Adrenal gland (tissue), 19 donors: ENCODE data around the gene BEX2. TPM values are rescaled to one million over a fixed set of nuclear protein-coding genes. Genes with fewer than 3 reads are reported as not detected.
A peak's percentile ranks its signal among the peaks of the same experiment; 100 is the strongest.
"Not testable (repeated sequence)": the region's sequence is repeated elsewhere in the genome, so short reads cannot be mapped to it uniquely, and the experiment has no call there.

Experiments used
- DNase-seq, 7 donors: peaks; one replicate each; pipeline ENCODE4 v3.0.0-alpha.2; 2019 to 2020
- H3K27ac ChIP-seq, 5 donors: fragments of 200-600 bp; sonication (generic) in 4 of 5; 1 replicate in 3 of 5; 2 replicates in 2 of 5; pipeline versions ENCODE4 v1.5.1 to v1.8.0; 2016 to 2020; ENCODE audit warnings: mild to moderate bottlenecking in 1 of 5
- H3K27me3 ChIP-seq: fragments of 200-600 bp; 2 replicates; pipeline ENCODE4 v1.8.0; 2021
- H3K36me3 ChIP-seq, 2 donors: fragments of 200-600 bp; replicated peaks in 1 of 2; 1 replicate in 1 of 2; 2 replicates in 1 of 2; pipeline versions ENCODE4 v1.5.1 to v1.8.0; 2018 to 2022
- H3K4me1 ChIP-seq, 2 donors: fragments of 200-600 bp; replicated peaks in 1 of 2; 1 replicate in 1 of 2; 2 replicates in 1 of 2; pipeline versions ENCODE4 v1.5.1 to v1.8.0; 2018 to 2021
- H3K4me3 ChIP-seq, 4 donors: fragments of 200-600 bp; sonication (generic) in 3 of 4; one replicate each; pipeline ENCODE4 v1.5.1; 2016 to 2018
- H3K9me3 ChIP-seq, 3 donors: fragments of 200-600 bp; sonication (generic) in 1 of 3; replicated peaks in 1 of 3; 1 replicate in 2 of 3; 2 replicates in 1 of 3; pipeline versions ENCODE4 v1.5.1 to v1.8.0; 2016 to 2021
- POLR2A ChIP-seq, 2 donors: fragments of 450-650 bp; IDR thresholded peaks; one replicate each; pipeline ENCODE4 v1.6.1; 2017; ENCODE audit warnings: antibody characterized with exemption in 2 of 2, mild to moderate bottlenecking in 2 of 2, moderate library complexity in 1 of 2
- WGBS, 4 donors: extraction: QIAGEN DNeasy Blood & Tissue Kit in 2 of 4; methylation state at CpG; one replicate each; pipeline versions ENCODE4 v1.1.5 to v1.1.7; 2013 to 2017; 5-methylcytosine and 5-hydroxymethylcytosine counted together
- intact Hi-C, 2 donors: fragments of 100-400 bp; cut with DNase I; formaldehyde crosslinking; loops; one replicate each; pipeline versions ENCODE4 v1.14.1 to v1.15.0; 2022 to 2023
- long read RNA-seq, 10 donors: library from polyadenylated mRNA in 3 of 10; unstranded in 2 of 10; stranded (forward) in 1 of 10; transcript quantifications; one replicate each; pipeline ENCODE4 v2.0.0 and lab custom pipeline, GENCODE V29; 2021 to 2026
- polyA plus RNA-seq, 3 donors: library from polyadenylated mRNA; stranded (reverse); fragments of 200-250 nt in 2 of 3; fragments of 350-450 nt in 1 of 3; fragmentation: Illumina TruSeq in 1 of 3; extraction: RNeasy Lipid Tissue Mini Kit (QIAGEN cat#74804) in 1 of 3; gene quantifications; one replicate each; pipeline ENCODE4 v1.2.3, GENCODE V29; 2013 to 2014
- total RNA-seq, 9 donors: library from RNA; depleted of rRNA in 4 of 9; stranded (reverse); fragments of >200 nt in 4 of 9; fragments of 120-200 nt in 1 of 9; fragmentation: NEBNext Ultra II Directional in 1 of 9; extraction: Animal tissue kit (Norgen Biotek cat#: 25700) in 1 of 9; gene quantifications; one replicate each; pipeline versions ENCODE4 v1.1.0 to v1.2.4, GENCODE V29; 2013 to 2023
- TF ChIP-seq, protein P1 (sequence below), 6 experiments: fragments of 450-650 bp in 4 of 6; fragments of 200-600 bp in 2 of 6; sonication (generic) in 1 of 6; IDR thresholded peaks; 1 replicate in 5 of 6; 2 replicates in 1 of 6; pipeline versions ENCODE4 v1.5.1 to v1.8.0; 2016 to 2021; ENCODE audit warnings: antibody characterized with exemption in 6 of 6, mild to moderate bottlenecking in 2 of 6, moderate library complexity in 1 of 6
- donor health status: healthy with polysubstance abuse.
- donor health status: Bipolar disorder and iron deficiency.
- donor health status: DM: yes; HTN: yes; CAD: no.
- donor health status: DM: no; HTN: no; CAD: no.
- donor health status: DM: no; HTN: no; CAD: no.
- donor health status: DM: yes; HTN: yes; CAD: no.

The BEX2 gene
- total RNA-seq (100 to 1,000 TPM in 2 of 9 donors, 10 to 100 TPM in 7; 29.4 to 118 (median 56.9) TPM), polyA plus RNA-seq (10 to 100 TPM; 50.0 to 99.7 (median 52.3) TPM)
- long read RNA-seq, donor 1, transcript BEX2-202 (3 exons, 899 nt): major isoform, 61 of 83 reads
- long read RNA-seq, donor 1, partial matches to known transcripts: 7 of 83 reads
- long read RNA-seq, donor 1, other reads (novel, unspliced or antisense): 11 of 83 reads
- long read RNA-seq, donor 2, transcript BEX2-204 (3 exons, 1,077 nt): minor isoform, 6 of 1,328 reads
- long read RNA-seq, donor 2, transcript BEX2-202 (3 exons, 899 nt): major isoform, 36 of 1,328 reads
- long read RNA-seq, donor 2, partial matches to known transcripts: 1,252 of 1,328 reads
- long read RNA-seq, donor 2, other reads (novel, unspliced or antisense): 34 of 1,328 reads
- long read RNA-seq, donor 3, transcript BEX2-202 (3 exons, 899 nt): major isoform, 44 of 47 reads
- long read RNA-seq, donor 3, partial matches to known transcripts: 0 of 47 reads
- long read RNA-seq, donor 3, other reads (novel, unspliced or antisense): 0 of 47 reads
- long read RNA-seq, donor 4, transcript BEX2-202 (3 exons, 899 nt): major isoform, 30 of 36 reads
- long read RNA-seq, donor 4, partial matches to known transcripts: 1 of 36 reads
- long read RNA-seq, donor 4, other reads (novel, unspliced or antisense): 1 of 36 reads
- long read RNA-seq, donor 5, transcript BEX2-204 (3 exons, 1,077 nt): minor isoform, 5 of 41 reads
- long read RNA-seq, donor 5, transcript BEX2-202 (3 exons, 899 nt): major isoform, 34 of 41 reads
- long read RNA-seq, donor 5, partial matches to known transcripts: 1 of 41 reads
- long read RNA-seq, donor 5, other reads (novel, unspliced or antisense): 1 of 41 reads
- long read RNA-seq, donor 6, transcript BEX2-202 (3 exons, 899 nt): major isoform, 60 of 63 reads
- long read RNA-seq, donor 6, partial matches to known transcripts: 1 of 63 reads
- long read RNA-seq, donor 6, other reads (novel, unspliced or antisense): 1 of 63 reads
- long read RNA-seq, donor 7, transcript BEX2-202 (3 exons, 899 nt): major isoform, 24 of 690 reads
- long read RNA-seq, donor 7, partial matches to known transcripts: 632 of 690 reads
- long read RNA-seq, donor 7, other reads (novel, unspliced or antisense): 32 of 690 reads
- long read RNA-seq, donor 8, transcript BEX2-202 (3 exons, 899 nt): major isoform, 66 of 82 reads
- long read RNA-seq, donor 8, partial matches to known transcripts: 7 of 82 reads
- long read RNA-seq, donor 8, other reads (novel, unspliced or antisense): 7 of 82 reads
- long read RNA-seq, donor 9, transcript BEX2-202 (3 exons, 899 nt): major isoform, 33 of 2,383 reads
- long read RNA-seq, donor 9, partial matches to known transcripts: 2,284 of 2,383 reads
- long read RNA-seq, donor 9, other reads (novel, unspliced or antisense): 64 of 2,383 reads
- long read RNA-seq, donor 10, transcript BEX2-202 (3 exons, 899 nt): major isoform, 24 of 813 reads
- long read RNA-seq, donor 10, partial matches to known transcripts: 718 of 813 reads
- long read RNA-seq, donor 10, other reads (novel, unspliced or antisense): 70 of 813 reads

DNA sequence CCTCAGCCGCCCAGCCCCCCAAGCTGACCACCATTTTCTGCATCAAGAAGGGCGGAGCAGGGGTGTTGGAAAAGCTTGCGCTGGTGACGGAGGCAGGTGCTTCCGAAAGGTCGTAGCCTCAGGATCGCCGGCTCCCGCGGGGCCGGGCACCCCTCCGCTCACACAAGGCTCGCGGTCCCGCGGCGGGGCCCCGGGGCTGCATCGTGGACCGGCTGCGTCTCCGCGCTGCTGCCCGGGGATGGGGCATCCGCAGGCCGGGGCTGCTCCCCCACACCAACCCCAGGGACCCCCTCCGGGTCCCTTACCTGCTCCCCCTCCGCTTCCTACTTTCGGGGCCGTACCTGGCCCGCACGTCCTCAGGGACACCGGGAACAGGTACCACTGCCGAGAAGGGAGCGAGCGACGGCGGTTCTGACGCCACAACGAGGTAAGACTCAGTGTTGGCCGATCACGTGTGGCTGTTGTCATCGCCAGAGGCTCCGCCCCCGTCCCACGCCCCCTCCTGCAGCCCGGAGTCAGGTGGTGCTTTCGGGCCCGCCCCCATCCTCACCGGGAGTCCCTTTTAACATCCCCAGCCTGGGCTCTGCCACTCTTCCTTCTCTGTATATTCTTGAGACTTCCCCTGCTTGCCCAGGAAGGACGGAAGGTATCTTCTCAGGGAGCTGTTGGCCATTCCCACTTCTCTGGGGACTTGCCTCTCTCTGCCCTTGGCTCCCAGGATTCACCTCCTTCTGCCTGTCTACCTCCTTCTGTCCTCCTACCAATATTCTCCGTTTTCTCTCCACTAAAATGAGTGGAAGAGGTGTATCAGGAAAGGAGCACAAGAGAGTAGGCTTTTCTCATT, at the start of gene BEX2:
Gene BEX2, minus strand, starts transcription at position 436 of the 844 bp plus-strand sequence. CDS start 1,014 bp downstream, outside the sequence.
- H3K36me3 ChIP-seq: no peaks in the 10 kb centered on the region
- peak; percentile 79 to 93 (median 85) for DNase-seq
- no peaks in the 10 kb centered on the region for H3K4me1 ChIP-seq
- H3K27ac ChIP-seq: peak within 1 kb of the TSS in 2 of 5 donors; percentile 68 to 78
- H3K27me3 ChIP-seq: peaks cover 4% of the 10 kb centered on the region
- TF ChIP-seq POLR2A (IDR thresholded peaks at IDR 0.05): peak; percentile 75 to 88
- TF ChIP-seq, protein P1, sequence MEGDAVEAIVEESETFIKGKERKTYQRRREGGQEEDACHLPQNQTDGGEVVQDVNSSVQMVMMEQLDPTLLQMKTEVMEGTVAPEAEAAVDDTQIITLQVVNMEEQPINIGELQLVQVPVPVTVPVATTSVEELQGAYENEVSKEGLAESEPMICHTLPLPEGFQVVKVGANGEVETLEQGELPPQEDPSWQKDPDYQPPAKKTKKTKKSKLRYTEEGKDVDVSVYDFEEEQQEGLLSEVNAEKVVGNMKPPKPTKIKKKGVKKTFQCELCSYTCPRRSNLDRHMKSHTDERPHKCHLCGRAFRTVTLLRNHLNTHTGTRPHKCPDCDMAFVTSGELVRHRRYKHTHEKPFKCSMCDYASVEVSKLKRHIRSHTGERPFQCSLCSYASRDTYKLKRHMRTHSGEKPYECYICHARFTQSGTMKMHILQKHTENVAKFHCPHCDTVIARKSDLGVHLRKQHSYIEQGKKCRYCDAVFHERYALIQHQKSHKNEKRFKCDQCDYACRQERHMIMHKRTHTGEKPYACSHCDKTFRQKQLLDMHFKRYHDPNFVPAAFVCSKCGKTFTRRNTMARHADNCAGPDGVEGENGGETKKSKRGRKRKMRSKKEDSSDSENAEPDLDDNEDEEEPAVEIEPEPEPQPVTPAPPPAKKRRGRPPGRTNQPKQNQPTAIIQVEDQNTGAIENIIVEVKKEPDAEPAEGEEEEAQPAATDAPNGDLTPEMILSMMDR (IDR thresholded peaks at IDR 0.05): no peak
- WGBS, 4 donors: 2 to 42% (median 25%) methylated on average over 2 to 52 of the region's 52 CpGs
- H3K4me3 ChIP-seq: peak within 1 kb of the TSS in 3 of 4 donors; percentile 3 to 58 (median 15)
- intact Hi-C loops: no loop called here
- H3K9me3 ChIP-seq: no peaks in the 10 kb centered on the region

DNA sequence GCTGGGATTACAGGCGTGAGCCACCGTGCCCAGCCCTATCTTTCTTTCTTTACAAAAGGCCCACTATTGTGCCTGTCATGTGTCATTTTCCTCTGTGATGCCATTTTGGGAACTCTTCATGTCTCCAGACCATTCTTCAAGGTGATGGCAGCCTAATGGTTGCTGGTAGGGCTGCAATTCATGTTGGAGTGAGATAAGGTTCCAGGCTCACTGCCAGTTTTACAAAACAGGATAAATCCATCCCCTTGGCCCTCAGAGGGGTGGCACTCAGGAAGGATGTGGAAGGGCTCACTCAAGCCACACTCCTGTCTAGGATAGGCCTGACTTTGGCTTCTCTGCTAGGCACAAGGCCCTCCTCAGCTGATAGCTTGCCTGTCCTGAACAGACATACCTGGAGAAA, 49.3 kb upstream of the BEX2 start:
- Histone ChIP-seq H3K36me3 (no peaks in the 10 kb centered on the region), H3K4me3 (no peak overlapping the region), H3K4me1 (peaks cover 0 to 4% of the 10 kb centered on the region in 2 donors), H3K27ac (peak overlapping the region in 3 of 5 donors; percentile 39 to 47 (median 43)), H3K9me3 (no peaks in the 10 kb centered on the region), H3K27me3 (no peaks in the 10 kb centered on the region)
- TF ChIP-seq, protein P1 (IDR thresholded peaks at IDR 0.05): no peak
- TF ChIP-seq POLR2A (IDR thresholded peaks at IDR 0.05): peak in 1 of 2 donors; percentile 16
- DNase-seq: peak in 6 of 7 donors; percentile 48 to 64 (median 58)
- intact Hi-C loops: no loop called here
- 42 to 52% (median 44%) methylated on average over 2 of the region's 2 CpGs for WGBS, 4 donors

DNA sequence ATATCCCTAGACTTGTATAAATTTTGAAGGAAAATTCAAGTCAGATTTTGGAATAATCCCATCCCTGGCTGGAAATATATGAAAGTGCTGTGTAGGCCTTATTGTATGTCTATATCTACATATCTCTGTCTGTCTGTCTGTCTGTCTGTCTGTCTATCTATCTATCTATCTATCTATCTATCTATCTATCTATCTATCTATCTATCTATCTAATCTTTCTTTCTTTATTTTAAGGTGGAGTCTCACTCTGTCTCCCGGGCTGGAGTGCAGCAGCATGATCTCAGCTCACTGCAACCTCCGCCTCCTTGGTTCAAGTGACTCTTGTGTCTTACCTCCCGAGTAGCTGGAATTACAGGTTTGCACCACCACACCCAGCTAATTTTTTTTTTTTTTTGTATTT, 48.8 kb upstream of the BEX2 start:
- H3K4me3 ChIP-seq, H3K36me3 ChIP-seq, DNase-seq, H3K4me1 ChIP-seq, H3K27me3 ChIP-seq, intact Hi-C loops, H3K9me3 ChIP-seq: not testable (repeated sequence)
- 80 to 92% (median 83%) methylated on average over 3 of the region's 3 CpGs for WGBS, 4 donors
- peak overlapping the region in 2 of 5 donors; percentile 39 to 43 for H3K27ac ChIP-seq
